IPS-18c (cell line): ENCODE data around the gene NAE1.
"Not testable (repeated sequence)": the region's sequence is repeated elsewhere in the genome, so short reads cannot be mapped to it uniquely, and the experiment has no call there.

ENCODE experiments used
- H3K4me3 ChIP-seq: 2 replicates; pipeline ENCODE4 v1.7.0; 2013; ENCODE audit warnings: low read depth, mild to moderate bottlenecking, low read length, moderate library complexity; ENCODE audit not compliant: insufficient read depth
- H3K9me3 ChIP-seq: one replicate; pipeline ENCODE4 v1.6.1; 2013; ENCODE audit warnings: mild to moderate bottlenecking, low read length, moderate library complexity; ENCODE audit not compliant: control insufficient read depth, insufficient read depth

NAE1 gene

DNA sequence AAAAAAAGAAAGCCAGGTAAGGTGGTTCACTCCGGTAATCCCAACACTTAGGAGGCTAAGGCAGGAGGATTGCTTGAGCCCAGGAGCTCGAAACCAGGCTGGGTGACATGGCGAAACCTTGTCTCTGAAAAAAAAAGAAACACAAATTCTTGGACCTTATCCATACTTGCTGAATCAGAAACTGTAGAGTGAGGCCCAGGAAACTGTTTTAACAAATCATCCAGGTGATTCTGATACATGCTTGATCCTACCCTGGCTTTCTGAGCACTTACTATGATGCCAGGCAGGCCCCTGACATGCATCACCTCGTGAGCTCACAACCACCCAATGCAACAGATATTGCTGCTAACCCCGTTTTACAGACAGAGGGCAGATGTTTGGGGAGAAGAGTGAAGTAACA is 4.0 kb upstream of the NAE1 start:
- Histone ChIP-seq H3K4me3 (no peak overlapping the region), H3K9me3 (no peaks in the 10 kb centered on the region)

DNA sequence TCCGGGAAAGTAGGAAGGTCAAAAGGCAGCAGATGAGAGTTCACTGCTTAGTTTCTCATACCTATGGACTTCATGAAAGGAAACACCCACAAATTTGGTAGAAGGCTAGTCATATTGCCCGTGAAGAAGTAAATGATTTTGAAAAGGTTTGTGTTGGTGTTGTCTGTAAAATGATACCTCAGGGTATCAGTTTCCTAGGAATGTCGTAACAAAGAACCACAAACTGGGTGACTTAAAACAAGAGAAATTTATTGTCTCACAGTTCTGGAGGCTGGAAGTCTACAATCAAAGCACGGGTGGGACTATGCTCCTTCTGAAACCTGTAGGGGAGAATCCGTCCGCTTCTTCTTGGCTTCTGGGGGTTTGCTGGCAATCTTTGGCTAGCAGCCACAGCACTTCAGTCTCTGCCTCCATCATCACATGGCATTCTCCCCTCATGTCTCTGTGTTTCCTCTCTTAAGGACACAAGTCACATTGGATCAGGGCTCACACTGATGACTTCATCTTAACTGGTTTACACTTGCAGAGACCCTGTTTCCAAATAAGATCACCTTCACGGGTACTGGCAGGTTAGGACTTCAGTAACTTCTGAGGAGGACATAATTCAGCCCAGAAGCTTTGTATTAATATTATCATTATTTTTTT is 2.0 kb upstream of the NAE1 start:
- Histone ChIP-seq H3K9me3 (no peaks in the 10 kb centered on the region), H3K4me3 (no peak overlapping the region)

DNA sequence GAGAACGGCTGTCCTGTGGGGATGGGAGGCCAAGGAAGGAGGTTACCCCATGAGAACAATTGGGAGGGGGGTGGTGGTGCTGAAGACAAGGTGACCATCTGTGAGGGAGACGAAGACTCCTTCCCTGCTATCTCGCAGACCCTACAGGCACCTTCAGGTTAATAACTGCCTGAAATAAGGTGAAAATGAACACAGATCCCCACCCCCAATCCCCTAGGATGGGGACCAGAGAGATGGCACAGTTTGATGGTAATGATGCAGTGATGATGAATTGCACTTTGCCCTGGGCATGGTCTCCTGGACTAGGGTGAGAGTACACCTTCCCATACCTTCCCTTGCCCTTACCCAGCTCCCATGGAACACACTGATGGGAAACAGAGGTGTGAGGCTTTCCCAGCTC is 1.4 kb upstream of the NAE1 start:
- no peak overlapping the region for H3K4me3 ChIP-seq
- no peaks in the 10 kb centered on the region for H3K9me3 ChIP-seq

DNA sequence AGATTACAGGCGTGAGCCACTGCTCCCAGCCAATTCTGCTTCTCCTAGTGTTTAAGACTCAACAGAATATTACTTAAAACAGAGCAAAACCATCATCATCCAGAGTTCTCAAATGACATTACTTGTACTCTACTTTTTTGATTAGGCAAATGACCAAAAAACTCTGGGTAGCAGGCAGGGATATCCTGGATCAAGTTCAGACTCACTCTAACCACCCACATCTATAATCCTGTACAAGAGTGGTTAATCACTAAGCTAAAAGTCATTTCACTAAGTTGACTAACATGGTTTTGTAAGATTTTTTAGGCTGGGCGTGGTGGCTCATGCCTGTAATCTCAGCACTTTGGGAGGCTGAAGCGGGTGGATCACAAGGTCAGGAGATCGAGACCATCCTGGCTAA is 6.8 kb downstream of the NAE1 start:
- no peaks in the 10 kb centered on the region for H3K9me3 ChIP-seq
- no peak overlapping the region for H3K4me3 ChIP-seq

DNA sequence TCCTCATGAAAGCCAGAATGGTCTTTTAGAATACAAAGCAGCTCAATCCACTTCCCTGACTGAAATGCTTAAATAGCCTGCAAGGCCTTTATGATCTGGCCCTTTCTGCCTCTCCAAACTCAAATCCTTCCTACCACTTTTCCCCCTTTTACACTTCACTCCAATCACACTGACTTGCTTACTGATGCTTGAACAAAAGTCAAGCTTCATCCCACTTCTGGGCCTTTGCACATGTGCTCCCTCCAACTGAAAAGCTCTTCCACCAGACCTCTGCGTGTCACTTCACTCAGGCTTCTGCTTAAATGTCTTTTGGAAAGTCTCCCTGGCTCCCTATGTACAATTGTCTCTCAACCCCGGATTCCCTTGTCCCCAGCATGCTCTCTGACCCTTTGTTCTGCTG is 16.0 kb downstream of the NAE1 start:
- H3K9me3 ChIP-seq: no peaks in the 10 kb centered on the region
- no peak overlapping the region for H3K4me3 ChIP-seq

DNA sequence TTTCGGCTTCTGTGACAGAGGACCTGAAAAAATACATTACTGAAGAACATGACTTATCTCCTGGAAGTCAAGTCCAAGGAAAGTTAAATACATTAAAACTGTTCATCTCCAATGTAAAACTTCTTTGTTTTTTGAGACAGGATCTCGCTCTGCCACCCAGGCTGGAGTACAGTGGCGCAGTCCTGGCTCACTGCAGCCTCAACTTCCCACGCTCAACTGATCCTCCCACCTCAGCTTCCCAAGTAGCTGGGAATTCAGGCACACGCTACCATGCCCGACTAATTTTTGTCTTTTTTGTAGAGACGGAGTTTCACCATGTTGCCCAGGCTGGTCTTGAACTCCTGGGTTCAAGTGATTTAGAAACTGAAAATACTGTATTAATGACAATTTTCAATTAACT is 19.7 kb downstream of the NAE1 start:
- H3K4me3 ChIP-seq: no peak overlapping the region
- no peaks in the 10 kb centered on the region for H3K9me3 ChIP-seq

DNA sequence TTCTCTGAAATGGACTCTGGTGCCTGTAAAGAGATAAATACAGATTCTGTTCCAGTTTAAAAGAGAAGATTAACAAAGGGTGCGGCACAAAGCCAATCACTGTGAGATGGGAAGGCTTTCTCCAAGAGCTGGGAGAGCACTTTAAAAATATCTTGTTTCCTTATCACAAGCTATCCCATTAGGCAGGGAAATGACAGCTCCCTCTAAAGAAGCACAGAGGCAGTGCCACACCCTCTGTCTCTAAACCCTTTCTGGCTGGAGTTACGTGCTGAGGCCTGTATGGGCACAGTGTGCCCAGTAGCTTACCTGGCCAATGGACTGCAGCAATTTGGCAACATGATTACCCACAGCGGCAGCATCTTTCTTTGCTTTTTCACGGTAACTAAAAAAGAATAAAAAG is 20.4 kb downstream of the NAE1 start:
- H3K4me3 ChIP-seq: no peak overlapping the region
- no peaks in the 10 kb centered on the region for H3K9me3 ChIP-seq

DNA sequence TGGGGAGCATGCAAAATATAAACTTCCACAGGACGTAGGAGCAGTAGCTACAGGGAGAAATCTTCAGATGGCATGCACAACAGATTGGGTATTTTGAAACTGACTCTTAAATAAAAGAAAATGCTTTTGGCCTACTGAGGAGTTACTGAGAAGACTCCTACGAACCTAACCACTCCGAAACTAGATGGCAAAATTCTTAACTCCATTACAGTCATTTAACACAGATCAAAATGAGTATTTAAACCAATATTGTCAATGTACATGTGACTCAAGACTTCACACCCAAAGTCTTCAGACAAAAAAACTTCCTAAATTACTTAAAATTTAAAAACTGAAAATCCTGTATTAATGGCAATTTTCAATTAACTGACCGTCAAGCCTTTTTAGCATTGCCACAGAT is 21.0 kb downstream of the NAE1 start:
- Histone ChIP-seq H3K4me3 (no peak overlapping the region), H3K9me3 (no peaks in the 10 kb centered on the region)

DNA sequence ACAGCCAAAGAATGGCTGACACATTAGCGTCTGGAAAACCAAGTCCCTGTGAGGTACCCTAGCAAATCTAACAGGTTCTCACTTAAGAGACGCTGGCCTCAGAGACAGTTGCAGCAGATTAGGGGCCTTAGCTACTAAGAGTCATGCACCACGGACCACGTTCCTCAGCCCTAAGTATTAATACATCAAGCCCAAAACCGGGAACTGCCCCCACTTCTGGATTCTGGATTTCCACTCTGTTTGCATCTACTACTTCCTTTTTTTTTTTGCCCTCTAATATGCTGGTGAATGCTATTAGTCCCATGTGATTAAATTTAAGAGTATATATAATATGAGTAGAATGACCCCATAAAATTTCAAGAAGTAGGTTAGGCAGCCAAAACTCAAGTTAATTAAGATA is 28.6 kb downstream of the NAE1 start:
- H3K9me3 ChIP-seq: no peaks in the 10 kb centered on the region
- H3K4me3 ChIP-seq: no peak overlapping the region

DNA sequence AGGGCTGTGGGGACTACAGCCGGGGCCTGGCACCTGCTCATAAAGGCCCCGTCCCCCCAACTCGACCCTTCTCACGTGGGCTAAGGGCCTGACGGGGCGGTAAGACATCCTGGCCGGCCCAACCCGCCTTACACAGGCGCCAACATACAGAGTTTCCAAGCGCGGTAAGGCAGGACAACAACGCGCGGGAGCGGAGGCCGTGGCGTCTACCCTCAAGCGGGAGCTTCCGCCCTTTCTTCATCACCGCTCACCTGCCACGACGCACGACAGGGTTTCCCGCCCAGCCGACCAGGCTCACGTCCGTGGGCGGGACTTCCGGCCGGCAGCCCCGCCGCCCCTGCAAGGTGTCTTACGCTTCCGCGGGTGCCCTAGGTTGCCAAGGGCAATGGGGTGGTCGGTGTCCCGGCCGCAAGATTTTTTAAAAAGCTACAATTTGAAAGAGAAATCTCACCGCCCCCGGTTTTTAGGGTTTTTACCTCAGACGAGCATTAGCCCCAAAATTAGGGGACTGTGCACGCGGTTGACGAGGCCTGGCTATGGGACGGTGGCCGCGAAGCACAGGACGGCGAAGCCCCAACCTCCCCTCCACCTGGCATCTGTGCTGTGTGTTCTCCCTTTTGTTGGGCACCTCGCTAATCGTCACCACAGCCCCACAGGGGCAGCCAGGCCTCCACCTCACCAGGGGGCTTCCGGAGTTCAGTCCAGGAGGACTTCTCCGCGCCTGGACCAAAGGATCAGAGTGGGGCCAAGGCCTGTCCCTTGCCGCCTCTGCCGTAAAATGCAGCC is 29.3 kb downstream of the NAE1 start, which contains the start of gene TERB1:
TERB1 (minus strand) TSS at position 265 of the 786 bp plus-strand sequence. CDS start 4,786 bp downstream, outside the sequence.
- Histone ChIP-seq H3K9me3 (no peaks in the 10 kb centered on the region), H3K4me3 (no peak within 1 kb of the TSS)

DNA sequence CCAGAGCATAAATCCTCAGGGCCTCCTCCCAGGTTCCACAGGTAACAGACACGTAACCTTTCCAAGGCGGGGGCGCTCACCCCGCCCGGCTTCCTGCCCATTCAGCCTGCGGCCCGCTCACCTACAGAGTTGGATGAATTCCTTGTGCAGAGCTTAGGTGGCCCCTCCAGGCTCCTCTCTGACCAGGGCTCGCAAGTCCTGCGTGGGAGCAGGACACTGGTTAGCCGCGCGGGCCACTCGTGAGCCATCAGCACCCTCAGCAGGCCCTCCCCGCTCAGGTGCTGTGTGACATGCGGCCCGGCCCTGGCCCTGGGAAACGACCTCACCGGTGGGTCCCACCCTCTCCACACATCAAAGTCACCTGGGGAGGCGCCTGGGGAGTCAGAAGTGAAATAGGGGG is 29.9 kb downstream of the NAE1 start:
- Histone ChIP-seq H3K4me3 (no peak overlapping the region), H3K9me3 (no peaks in the 10 kb centered on the region)

DNA sequence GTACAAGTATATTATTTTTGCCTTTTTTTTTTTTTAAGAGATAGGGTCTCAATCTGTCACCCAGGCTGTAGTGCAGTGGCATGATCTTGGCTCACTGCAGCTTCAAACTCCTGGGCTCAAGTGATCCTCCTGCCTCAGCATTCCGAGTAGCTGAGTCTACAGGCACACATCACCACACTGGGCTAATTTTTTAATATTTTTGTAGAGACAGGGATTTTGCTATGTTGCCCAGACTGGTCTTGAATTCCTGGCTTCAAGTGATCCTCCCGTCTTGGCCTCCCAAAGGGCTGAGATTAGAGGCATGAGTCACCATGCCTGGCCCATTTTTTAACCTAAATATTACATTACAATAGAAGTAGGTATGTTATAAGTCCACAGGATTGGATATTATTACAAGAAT is 32.6 kb downstream of the NAE1 start:
- Histone ChIP-seq H3K4me3 (no peak overlapping the region), H3K9me3 (no peaks in the 10 kb centered on the region)

DNA sequence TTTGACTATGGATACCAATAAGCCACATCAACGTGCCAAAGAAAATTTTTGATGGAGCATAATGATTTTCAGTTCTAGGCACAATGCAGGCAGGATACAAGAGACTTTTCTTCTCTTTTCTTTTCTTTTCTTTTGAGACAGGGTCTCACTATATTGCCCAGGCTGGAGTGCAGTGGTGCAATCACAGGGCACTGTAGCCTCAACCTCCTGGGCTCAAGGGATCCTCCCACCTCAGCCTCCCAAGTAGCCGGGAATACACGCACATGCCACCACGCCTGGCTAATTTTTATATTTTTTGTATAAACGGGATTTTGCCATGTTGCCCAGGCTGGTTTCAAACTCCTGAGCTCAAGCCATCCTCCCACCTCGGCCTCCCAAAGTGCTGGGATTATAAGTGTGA is 36.8 kb downstream of the NAE1 start:
- not testable (repeated sequence) for H3K4me3 ChIP-seq, H3K9me3 ChIP-seq

DNA sequence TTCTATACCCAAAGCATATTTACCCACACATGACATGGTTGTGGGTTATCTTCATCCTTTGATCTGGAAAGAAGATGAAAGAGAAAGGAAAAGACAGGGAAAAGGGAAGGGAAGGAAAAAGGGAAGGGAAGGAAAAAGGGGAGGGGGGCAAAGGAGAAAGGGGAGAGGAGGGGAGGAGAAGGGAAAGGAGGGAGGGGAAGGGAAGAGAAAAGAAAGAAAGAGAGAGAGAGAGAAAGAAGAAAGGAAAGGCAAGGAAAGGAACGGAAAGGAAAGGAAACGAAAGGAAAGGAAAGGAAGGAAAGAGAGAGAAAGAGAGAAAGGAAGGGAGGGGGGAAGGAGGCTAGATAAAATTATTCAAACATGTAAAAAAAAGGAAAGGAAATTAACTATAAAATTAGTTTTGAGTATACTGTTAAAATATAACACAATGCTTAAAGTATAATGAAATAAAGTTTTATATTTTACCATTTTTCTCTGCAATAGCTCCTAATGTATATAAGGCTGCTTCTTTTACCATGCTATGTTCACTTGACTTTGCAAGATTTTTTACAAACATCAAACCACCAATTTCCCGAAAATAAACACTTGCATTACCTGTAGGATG is 40.5 kb downstream of the NAE1 start:
- Histone ChIP-seq H3K9me3 (no peaks in the 10 kb centered on the region), H3K4me3 (no peak overlapping the region)

DNA sequence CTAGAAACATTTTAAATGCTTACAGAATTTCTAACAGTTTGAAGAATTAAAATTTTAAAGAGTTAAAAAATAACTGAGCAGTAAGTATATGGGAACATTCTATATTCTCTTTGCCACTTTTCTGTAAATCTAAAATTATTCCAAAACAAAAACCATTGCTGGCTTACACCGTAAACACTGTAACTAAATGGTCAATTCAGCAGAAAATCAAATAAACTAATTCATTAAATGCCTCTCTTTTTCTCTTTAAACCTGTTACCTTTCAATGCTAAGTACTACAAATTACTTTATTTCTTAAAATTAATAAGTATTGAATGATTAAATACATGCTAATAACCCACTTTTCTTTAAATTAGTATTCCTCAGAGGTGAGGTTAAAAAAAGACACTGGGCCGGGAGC is 43.3 kb downstream of the NAE1 start:
- no peaks in the 10 kb centered on the region for H3K9me3 ChIP-seq
- H3K4me3 ChIP-seq: no peak overlapping the region

DNA sequence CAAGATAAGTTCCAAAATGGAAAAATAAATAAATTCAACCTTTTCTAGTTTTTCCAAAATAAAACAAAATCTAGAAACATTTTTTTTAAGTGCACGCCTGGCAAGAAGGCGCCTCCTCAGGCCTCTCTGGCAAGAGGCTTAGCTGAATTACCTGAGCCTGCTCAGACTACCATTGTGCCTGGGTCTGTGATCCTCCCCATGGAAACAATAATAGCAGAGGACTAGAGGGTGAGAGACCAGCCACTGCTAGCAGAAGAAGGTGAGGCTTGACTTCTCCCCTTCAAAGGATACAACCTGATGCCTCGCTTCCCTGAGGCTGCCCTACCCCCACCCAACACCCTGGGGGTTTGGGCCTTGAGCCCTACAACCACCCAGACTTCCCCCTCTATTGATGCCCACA is 44.2 kb downstream of the NAE1 start:
- Histone ChIP-seq H3K4me3 (no peak overlapping the region), H3K9me3 (no peaks in the 10 kb centered on the region)

DNA sequence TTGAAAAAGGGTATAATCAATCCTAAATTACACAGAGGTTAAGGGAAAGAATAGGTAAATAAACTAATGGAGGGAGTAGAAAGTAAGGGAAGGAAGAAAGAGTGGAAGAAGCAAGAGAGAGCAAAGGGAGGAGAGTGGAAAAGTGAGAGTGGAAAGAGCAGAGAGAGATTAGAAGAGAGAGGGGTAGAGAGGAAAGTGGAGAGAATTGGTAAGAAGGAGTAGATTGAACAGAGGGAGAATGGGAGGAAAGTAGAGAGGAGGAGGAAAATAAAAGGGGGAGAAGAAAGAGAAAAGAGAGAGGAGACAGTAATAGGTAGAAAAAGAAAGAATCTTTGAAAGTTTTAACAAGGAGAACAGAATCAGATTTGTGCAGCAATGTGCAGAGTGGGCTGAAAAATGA is 54.3 kb downstream of the NAE1 start:
- H3K9me3 ChIP-seq: no peaks in the 10 kb centered on the region

DNA sequence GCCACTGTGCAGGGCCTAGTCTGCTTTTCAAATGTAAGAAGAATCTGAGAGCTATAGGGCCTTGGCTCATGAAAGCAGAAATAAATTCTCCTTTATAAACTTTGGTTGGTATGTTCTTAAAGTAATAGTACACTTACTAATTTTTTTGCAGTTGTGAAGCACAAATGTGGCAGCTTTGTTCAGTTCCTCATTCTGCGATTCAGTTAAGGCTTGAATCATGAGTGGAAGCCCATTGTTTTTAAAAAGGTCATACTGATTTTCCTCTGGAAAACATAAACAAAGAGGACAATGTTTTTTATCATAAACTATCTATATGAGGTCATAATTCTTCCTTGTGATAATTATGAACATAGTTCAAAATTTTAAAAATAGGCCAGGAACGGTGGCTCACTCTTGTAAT is 55.8 kb downstream of the NAE1 start:
- Histone ChIP-seq H3K9me3 (no peaks in the 10 kb centered on the region), H3K4me3 (no peak overlapping the region)

More for the DNA sequence above, 54.3 kb downstream of the NAE1 start:
- H3K4me3 ChIP-seq: no peak overlapping the region
